G401.6 (cell line): ENCODE data around the gene SPINK4.
A peak's percentile ranks its signal among the peaks of the same experiment; 100 is the strongest.

Source experiments
- FAIRE-seq: peaks from 2 replicates; lab custom pipeline; 2012; peaks lifted over from hg19 to GRCh38; lab: Jason Lieb, UNC

The SPINK4 gene

DNA sequence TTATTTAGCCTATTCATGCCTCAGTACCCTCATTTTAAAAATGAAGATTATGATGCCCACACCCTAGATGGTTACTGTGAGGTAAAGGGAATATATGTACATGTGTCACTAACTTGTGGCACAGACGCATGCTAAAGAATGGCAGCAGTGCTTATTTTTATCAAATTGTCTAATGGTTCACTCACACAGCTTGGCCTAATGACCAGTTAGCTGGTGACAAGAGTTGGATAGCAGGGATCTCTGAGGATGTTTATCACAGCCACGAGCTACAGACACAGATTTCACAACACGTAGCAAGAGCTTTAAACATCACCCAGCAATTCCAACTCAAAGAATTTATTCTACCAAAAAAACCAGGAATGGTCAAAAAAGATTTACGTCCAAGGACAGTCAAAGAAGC lies 17.3 kb downstream of the SPINK4 start:
- FAIRE-seq: no peak

DNA sequence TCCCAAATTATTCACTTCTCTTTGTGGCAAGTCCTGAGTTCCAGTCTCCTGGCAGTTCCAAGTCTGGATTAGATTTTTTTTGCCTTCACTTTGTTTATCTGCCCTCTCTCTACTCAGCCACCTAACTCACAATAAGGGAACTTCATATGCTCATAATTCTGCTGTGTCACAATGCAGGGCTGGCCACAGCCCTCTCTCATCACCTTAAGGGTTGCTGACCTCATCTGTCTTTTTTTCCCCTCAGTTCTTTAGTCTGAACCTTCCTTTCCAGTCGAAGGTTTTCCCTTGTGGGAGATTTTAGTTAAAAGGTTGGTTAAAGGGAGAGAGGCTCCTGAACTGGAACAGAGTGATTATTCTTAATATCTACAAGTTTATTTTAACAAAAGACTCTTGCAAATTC lies 20.4 kb downstream of the SPINK4 start:
- FAIRE-seq: no peak

GRCh38 chr9:33263131-33264002 lies 23.4 kb downstream of the SPINK4 start:
- FAIRE-seq: no peak

DNA sequence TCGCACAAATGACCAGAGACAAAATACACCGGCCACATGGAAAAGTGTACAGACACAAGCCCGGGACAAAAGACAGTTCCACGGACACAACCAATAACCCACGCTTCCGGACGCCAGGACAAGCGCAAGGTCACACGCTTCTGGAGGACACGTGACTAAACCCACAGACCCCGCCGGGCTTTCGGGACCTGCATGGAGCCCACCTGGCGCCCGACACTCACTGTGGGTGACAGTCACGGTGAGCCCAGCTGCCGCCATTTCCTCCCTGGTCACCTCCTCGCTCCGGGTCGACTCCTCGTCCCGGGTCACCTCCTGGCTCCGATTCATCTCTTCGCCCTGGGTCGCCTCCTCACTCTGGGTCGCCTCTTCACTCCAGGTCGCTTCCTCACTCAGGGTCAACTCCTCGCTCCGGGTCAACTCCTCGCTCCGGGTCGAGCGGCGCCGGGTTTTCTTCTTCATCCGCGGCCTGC lies 24.1 kb downstream of the SPINK4 start:
- no peak for FAIRE-seq

DNA sequence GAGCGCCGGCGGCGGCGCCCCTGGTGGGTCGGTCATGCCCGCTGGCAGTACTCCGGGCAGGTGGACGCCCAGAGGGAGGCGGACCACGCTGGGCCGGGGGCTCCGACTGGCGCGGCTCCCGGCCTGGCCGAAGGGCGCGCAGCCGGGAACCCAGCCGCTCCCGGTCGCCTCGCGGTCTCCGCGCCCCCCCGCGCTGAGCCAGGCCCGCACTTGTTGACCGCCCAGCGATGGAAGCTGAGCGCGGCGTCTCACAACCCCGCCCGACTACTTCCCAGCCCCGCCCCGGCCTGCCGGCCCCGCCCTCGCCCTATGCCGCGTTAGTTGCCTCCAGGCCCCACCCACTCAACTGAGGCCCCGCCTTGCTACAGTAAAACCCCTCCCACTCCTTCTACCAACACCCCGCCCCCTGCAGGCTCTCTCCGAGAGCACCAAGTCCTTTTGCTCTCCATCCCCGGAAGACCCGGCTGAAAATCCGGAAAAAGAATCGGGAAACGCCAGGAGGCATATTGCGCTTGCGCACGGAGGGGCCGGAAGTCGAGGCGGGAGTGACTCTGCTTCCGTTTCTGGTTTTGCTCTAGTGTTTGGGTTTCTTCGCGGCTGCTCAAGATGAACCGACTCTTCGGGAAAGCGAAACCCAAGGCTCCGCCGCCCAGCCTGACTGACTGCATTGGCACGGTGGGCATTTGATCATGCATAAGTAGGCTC lies 24.7 kb downstream of the SPINK4 start, which contains the start of the genes BAG1 and CHMP5:
BAG1 (minus strand) TSS at position 236 of the 705 bp plus-strand sequence.
CHMP5 (plus strand) TSS at position 577 of the 705 bp plus-strand sequence; CDS start at position 607, 30 bp downstream.
- FAIRE-seq: peak; percentile 98

DNA sequence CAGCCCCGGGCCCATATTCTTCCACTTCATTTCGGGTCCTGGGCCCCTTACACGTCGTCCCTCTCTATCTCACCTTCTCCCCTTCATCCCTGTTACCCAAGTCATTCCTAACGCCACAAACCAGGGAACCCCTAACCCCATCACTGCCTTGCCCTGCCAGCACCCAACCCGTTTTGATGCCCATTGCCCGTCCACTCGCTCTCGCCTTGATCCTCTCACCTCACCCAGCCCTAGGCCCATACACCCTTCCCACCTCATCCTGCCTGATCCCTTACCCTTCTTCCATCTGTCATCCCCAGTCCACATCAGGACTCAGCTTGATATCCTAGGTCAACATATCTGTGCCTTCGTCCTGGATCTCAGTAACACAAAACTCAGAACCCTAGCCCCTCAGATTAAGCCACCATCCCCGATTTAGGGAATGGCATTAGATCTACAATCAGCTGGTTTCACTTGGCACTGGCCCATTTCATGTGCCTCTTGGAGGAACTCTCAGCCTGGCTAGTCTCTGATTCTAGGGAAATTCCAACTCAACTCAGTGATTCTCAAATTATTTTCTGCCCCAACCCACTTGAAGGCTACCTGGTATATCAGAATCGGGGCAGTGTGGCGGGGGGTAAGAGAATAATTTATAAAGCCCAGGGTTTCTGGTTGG lies 25.4 kb downstream of the SPINK4 start:
- FAIRE-seq: no peak

DNA sequence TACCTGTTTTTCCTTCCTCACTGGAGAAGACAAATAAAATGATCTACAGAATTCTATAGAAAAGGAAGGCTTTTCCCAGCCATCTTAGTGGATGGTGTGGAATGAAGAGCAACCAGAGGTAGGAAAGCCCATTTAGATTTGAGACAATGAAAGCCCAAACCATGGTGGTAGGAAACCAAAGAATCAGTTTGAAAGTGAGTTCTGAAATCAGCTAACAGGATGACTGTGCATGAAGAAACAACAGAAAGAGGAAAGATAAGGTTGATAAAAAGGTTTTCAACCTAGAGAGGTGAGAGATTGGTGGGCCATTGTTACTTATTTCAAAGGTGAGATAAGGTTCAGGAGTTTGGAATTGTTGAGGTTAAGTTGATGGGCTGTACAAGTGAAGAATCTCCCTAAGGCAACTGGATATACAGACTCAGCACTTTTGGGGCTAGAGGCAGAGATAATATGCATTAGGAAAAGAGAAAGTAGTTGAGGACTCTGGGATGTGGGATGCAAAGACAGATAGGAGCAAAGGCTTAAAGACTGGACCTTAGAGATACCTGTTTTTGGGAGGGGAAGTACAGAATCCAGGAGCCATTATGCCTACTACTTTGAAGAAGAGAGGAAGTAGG lies 27.3 kb downstream of the SPINK4 start:
- no peak for FAIRE-seq

DNA sequence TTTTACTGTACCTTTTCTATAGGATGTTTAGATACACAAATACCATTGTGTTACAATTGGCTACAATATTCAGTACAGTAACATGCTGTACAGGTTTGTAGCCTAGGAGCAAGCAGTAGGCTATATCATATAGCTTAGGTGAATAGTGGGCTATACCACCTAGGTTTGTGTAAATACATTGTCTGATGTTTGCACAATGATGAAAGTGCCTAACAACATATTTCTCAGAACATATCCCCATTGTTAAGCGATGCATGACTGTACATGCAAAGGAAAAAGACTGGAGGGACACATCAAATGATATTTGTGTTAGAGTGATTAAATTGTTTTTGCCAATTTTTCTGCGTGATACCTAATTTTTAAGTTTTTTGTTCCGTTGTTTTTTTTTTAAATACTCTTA lies 30.2 kb downstream of the SPINK4 start:
- no peak for FAIRE-seq

- no peak for FAIRE-seq
These were observed 32.1 kb downstream of the SPINK4 start for GRCh38 chr9:33272061-33272460.

GRCh38 chr9:33273266-33273971 lies 33.5 kb downstream of the SPINK4 start:
- FAIRE-seq: no peak

DNA sequence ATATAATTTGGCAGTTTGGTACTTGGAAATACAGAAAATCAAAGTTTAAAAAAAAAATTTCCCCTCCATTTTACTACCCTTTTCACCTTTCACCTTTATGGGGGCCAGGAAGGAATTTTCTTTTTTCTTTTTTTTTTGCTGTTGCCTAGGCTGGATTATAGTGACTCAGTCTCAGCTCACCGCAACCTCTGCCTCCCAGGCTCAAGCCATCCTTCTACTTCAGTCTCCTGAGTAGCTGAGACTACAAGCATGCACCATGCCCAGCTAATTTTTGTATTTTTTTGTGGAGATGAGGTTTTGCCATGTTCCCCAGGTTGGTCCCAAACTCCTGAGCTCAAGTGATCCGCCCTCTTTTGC lies 34.0 kb downstream of the SPINK4 start:
- FAIRE-seq: no peak

DNA sequence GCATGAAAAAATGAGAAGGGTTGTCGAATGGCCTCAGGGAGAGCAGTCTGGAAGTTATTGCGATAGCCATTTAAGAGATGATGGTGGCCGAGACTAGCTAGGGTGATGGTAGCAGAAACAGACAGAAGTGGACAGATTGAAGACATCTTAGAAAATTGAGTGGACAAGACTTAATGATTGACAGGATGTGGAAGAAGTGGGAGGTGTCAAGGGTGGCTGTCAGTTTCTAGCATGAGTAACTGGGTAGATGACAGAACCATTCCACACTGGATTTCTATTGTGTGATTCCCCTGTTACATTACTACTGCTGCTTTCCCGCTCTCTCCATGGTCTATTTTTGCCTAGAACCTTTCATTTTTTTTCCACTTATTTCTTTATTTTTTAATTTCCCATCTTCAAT lies 37.5 kb downstream of the SPINK4 start:
- FAIRE-seq: no peak

GRCh38 chr9:33285502-33285901 lies 45.5 kb downstream of the SPINK4 start:
- no peak for FAIRE-seq

DNA sequence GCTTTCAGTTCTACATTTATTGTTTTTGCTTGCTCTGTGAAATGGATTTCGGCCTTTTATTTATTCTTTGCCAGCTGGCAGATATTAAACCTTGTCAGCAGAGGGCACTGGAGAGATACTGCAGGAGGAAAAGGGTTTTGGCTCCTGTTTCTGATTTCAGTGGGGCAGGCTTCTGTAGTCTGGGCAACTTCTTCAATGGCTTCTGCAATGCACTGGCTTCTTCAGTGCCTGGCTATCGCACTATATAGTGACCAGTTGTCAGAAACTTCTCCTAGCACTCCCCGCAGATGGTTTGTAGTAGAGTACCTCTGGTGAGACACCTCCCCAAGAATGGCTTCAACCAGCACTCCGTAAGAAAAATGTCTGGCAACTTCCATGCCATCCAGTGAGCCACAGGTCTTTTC lies 47.1 kb downstream of the SPINK4 start:
- FAIRE-seq: peak; percentile 89

- FAIRE-seq: no peak
These were observed 48.3 kb downstream of the SPINK4 start for GRCh38 chr9:33288235-33288634.

DNA sequence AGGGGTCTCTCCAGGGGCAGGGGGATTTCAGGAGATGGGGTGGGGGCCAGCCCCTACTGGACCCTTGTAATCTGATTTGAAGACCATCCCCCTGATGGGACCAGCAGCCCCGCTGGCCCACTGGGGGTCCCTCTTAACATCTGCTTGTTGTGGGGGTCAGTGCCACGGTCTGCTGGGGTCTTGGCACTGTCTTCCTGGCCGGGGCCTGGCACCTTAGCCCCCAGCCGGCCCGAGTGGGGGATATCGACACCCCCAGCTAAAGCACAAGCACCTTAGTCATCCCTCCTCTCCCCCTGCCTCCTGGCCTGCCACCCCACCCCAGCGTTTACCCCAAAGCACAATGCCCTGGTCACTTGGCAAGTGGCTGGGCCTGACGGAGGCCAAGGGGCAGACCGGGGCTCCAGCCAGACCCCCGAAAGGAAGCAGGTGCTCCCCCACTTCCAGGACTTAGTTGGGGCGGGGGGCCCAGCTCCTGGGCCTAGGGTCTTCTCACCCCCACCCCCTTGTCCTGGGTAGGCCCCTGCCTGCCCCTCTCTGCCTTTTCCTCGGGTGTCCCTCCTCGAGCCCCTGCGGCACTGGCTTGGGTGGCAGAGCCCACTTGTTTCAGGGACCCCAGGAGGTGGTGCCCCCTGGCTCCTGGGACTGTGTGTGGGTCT lies 49.0 kb downstream of the SPINK4 start:
- no peak for FAIRE-seq

DNA sequence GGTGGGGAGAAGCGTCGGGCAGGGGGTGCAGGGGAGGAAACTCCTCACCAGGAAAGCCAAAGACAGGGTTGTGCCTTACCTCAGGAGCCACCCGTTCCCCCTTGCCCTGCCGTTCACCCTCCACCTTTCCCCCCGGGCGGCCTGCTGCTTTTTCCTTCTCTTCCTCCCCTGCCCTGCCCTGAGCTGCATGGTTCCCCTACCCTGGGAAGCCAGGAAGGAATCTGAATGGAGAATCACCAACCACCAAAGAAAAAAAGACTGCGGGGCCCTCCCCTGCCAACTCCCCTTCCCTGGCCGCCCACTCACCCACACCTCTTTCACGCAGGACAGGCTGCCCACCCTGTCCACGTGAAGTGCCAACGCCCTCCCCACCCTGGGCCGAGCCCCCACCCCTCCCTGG lies 49.5 kb downstream of the SPINK4 start:
- FAIRE-seq: no peak

- no peak for FAIRE-seq
These were observed 49.9 kb downstream of the SPINK4 start for GRCh38 chr9:33289936-33290246.

- FAIRE-seq: peak; percentile 95
These were observed 50.5 kb downstream of the SPINK4 start, which contains the start of gene NFX1 for GRCh38 chr9:33290247-33291030. Gene NFX1, plus strand, starts transcription at chr9:33290516. Its CDS starts 57 bp downstream, at chr9:33290573.

- FAIRE-seq: no peak
These were observed 51.0 kb downstream of the SPINK4 start for GRCh38 chr9:33291031-33291397.

DNA sequence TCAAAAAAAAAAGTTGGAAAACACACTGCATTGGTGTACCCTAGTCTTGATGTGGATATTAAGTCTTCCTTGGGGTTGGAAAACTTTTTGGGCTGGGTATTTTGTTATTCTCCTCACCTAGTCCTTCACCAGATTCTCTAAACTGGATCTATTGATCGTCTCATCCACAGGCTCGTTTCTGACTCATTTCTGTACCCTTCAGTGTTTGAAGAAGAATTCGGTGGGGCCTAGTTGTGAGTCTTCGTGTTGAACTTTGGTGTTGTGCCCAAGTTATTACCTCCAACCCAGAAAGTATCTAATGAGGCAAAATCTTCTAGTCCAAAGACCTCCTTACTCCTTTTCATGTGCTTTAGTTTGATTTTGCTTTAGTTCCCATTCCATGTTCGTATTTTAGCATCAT lies 51.9 kb downstream of the SPINK4 start:
- no peak for FAIRE-seq
